PC-3 (cell line): ENCODE measurements around the gene ZFYVE9.

Experiments used
- CTCF ChIP-seq: fragments of 300-600 bp; sonication (generic); conservative IDR thresholded peaks from 2 replicates; pipeline ENCODE4 v1.5.1; 2017; ENCODE audit warnings: antibody characterized with exemption, low read depth, mild to moderate bottlenecking, low read length
- EZH2 ChIP-seq: fragments of 300-600 bp; sonication (generic); IDR thresholded peaks from one replicate; pipeline ENCODE4 v1.6.1; 2017; ENCODE audit warnings: antibody characterized with exemption, mild to moderate bottlenecking, low read length; ENCODE audit not compliant: unreplicated experiment
- EZH2phosphoT487 ChIP-seq: fragments of 300-600 bp; sonication (generic); IDR thresholded peaks from 2 replicates; pipeline ENCODE4 v1.6.1; 2018; ENCODE audit warnings: mild to moderate bottlenecking, antibody characterized with exemption, low read length, borderline replicate concordance

- TF ChIP-seq CTCF (no peak), EZH2 (no peak), EZH2phosphoT487 (no peak)
Measured at GRCh38 chr1:52192024-52192423, 50.1 kb downstream of the ZFYVE9 start.
